Heart left ventricle (tissue), 16 donors: ENCODE data around the gene RYR3. TPM values are rescaled to one million over a fixed set of nuclear protein-coding genes. Genes with fewer than 3 reads are reported as not detected.

Experiments
- ATAC-seq, 4 donors: fragments of 200-7000 bp; cut with Tn5 transposase; one replicate each; pipeline ENCODE4 v1.9.1; 2020 to 2022; ENCODE audit warnings: moderate library complexity in 4 of 4, mild to moderate bottlenecking in 3 of 4, moderate number of reproducible peaks in 1 of 4
- DNase-seq, 5 donors: peaks; one replicate each; pipeline ENCODE4 v3.0.0-alpha.2; 2020
- H3K27ac ChIP-seq, 12 donors: fragments of 200-600 bp; sonication (generic) in 4 of 12; one replicate each; pipeline versions ENCODE4 v1.5.0 to v1.8.0; 2016 to 2022; ENCODE audit warnings: mild to moderate bottlenecking in 2 of 12
- H3K27me3 ChIP-seq, 9 donors: fragments of 200-600 bp; sonication (generic) in 2 of 9; one replicate each; pipeline versions ENCODE4 v1.5.1 to v1.8.0; 2016 to 2022; ENCODE audit warnings: mild to moderate bottlenecking in 3 of 9
- H3K36me3 ChIP-seq, 9 donors: fragments of 200-600 bp; sonication (generic) in 2 of 9; one replicate each; pipeline versions ENCODE4 v1.5.0 to v1.8.0; 2018 to 2022; ENCODE audit warnings: mild to moderate bottlenecking in 2 of 9
- H3K4me1 ChIP-seq, 12 donors: fragments of 200-600 bp; sonication (generic) in 4 of 12; one replicate each; pipeline versions ENCODE4 v1.5.0 to v1.8.0; 2016 to 2022; ENCODE audit warnings: mild to moderate bottlenecking in 3 of 12
- H3K4me3 ChIP-seq, 12 donors: fragments of 200-600 bp; sonication (generic) in 4 of 12; one replicate each; pipeline versions ENCODE4 v1.5.0 to v1.8.0; 2017 to 2022; ENCODE audit warnings: mild to moderate bottlenecking in 9 of 12, moderate library complexity in 4 of 12
- H3K9me3 ChIP-seq, 12 donors: fragments of 200-600 bp; sonication (generic) in 4 of 12; one replicate each; pipeline versions ENCODE4 v1.5.0 to v1.8.0; 2016 to 2022; ENCODE audit warnings: mild to moderate bottlenecking in 1 of 12
- POLR2A ChIP-seq, 2 donors: fragments of 450-650 bp; IDR thresholded peaks; one replicate each; pipeline ENCODE4 v1.6.1; 2017; ENCODE audit warnings: antibody characterized with exemption in 2 of 2, mild to moderate bottlenecking in 2 of 2, moderate library complexity in 2 of 2
- WGBS, 4 donors: extraction: QIAGEN DNeasy Blood & Tissue Kit in 2 of 4; methylation state at CpG; one replicate each; pipeline versions ENCODE4 v1.1.5 to v1.1.7; 2013 to 2018; 5-methylcytosine and 5-hydroxymethylcytosine counted together
- intact Hi-C, 10 donors: fragments of 100-400 bp; cut with DNase I; formaldehyde crosslinking; loops; one replicate each; pipeline versions ENCODE4 v1.11.1 to v1.14.2; 2022
- polyA plus RNA-seq, 2 donors: library from polyadenylated mRNA; stranded (reverse); fragments of 200-250 nt; gene quantifications; one replicate each; pipeline ENCODE4 v1.2.3, GENCODE V29; 2013
- total RNA-seq, 9 donors: library from RNA; depleted of rRNA in 2 of 9; stranded (reverse); fragments of >200 nt in 2 of 9; fragmentation: NEBNext Ultra II Directional in 3 of 9; extraction: Animal tissue kit (Norgen Biotek cat#: 25700) in 3 of 9; gene quantifications; one replicate each; pipeline versions ENCODE4 v1.1.0 to v1.2.4, GENCODE V29; 2016 to 2023
- TF ChIP-seq, protein P1 (sequence below), 12 donors: fragments of 200-600 bp; sonication (generic) in 4 of 12; IDR thresholded peaks; one replicate each; pipeline versions ENCODE4 v1.5.0 to v1.8.0; 2018 to 2022; ENCODE audit warnings: antibody characterized with exemption in 12 of 12, mild to moderate bottlenecking in 5 of 12
- donor health status: ischemic (EF 13 %, LVEDD 7.1; RV severe dilation, severe dysfunction).
- donor health status: healthy with polysubstance abuse.
- donor health status: DM: no; HTN: yes; CAD: no.
- donor health status: DM: no; HTN: no; CAD: no.
- donor health status: ischemic (EF 25% LVEDD 6.9; RV normal size, moderate dysfunction).
- donor health status: ischemic (EF 25% LVEDD 5.7; RV mildly dilated, moderate dysfunction).
- donor health status: healthy.
- donor health status: DM: yes; HTN: yes; CAD: no.
- donor health status: ischemic (EF 35%, LVEDD 5.7; RV mildly dilated, moderate dysfunction).
- donor health status: nonischemic (EF 11% LVEDD 7.7; RV severe dilation, severe dysfunction).
- donor health status: DM: yes; HTN: yes; CAD: no.
- donor health status: PGD.
- donor health status: ischemic (EF 29% LVEDD 5.4; RV normal size, mild dysfunction).
- donor health status: nonischemic (EF 23%, LVEDD 6.1; RV moderate dilation, normal function).

Gene RYR3
- total and polyA plus RNA-seq, 11 donors, result 0.01 to 0.35 (median 0.23) TPM; not detected in 2

- Histone ChIP-seq H3K4me3 (no peak overlapping the region), H3K9me3 (peaks cover 0 to 24% (median 3%) of the 10 kb centered on the region in 12 donors), H3K27me3 (no peaks in the 10 kb centered on the region), H3K27ac (no peak overlapping the region), H3K4me1 (no peaks in the 10 kb centered on the region), H3K36me3 (no peaks in the 10 kb centered on the region)
- DNase-seq, result no peak
- ATAC-seq, result no peak
- intact Hi-C loops, result no loop called here
- TF ChIP-seq, protein P1, sequence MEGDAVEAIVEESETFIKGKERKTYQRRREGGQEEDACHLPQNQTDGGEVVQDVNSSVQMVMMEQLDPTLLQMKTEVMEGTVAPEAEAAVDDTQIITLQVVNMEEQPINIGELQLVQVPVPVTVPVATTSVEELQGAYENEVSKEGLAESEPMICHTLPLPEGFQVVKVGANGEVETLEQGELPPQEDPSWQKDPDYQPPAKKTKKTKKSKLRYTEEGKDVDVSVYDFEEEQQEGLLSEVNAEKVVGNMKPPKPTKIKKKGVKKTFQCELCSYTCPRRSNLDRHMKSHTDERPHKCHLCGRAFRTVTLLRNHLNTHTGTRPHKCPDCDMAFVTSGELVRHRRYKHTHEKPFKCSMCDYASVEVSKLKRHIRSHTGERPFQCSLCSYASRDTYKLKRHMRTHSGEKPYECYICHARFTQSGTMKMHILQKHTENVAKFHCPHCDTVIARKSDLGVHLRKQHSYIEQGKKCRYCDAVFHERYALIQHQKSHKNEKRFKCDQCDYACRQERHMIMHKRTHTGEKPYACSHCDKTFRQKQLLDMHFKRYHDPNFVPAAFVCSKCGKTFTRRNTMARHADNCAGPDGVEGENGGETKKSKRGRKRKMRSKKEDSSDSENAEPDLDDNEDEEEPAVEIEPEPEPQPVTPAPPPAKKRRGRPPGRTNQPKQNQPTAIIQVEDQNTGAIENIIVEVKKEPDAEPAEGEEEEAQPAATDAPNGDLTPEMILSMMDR (IDR thresholded peaks at IDR 0.05), result no peak
- no peak for TF ChIP-seq POLR2A (IDR thresholded peaks at IDR 0.05)
Observed at GRCh38 chr15:33710748-33711147, 400.0 kb downstream of the RYR3 start.

- DNase-seq (no peak), ATAC-seq (no peak)
- Histone ChIP-seq H3K27ac (no peak overlapping the region), H3K4me3 (no peak overlapping the region), H3K4me1 (no peaks in the 10 kb centered on the region), H3K27me3 (no peaks in the 10 kb centered on the region), H3K9me3 (peaks cover 0 to 9% (median 0%) of the 10 kb centered on the region in 12 donors), H3K36me3 (no peaks in the 10 kb centered on the region)
- 78 to 86% (median 82%) methylated on average over 5 of the region's 5 CpGs for WGBS, 4 donors
- intact Hi-C loops, result no loop called here
- TF ChIP-seq, protein P1 (IDR thresholded peaks at IDR 0.05), result no peak
- no peak for TF ChIP-seq POLR2A (IDR thresholded peaks at IDR 0.05)
Observed at GRCh38 chr15:33716025-33716424, 405.3 kb downstream of the RYR3 start.

DNA sequence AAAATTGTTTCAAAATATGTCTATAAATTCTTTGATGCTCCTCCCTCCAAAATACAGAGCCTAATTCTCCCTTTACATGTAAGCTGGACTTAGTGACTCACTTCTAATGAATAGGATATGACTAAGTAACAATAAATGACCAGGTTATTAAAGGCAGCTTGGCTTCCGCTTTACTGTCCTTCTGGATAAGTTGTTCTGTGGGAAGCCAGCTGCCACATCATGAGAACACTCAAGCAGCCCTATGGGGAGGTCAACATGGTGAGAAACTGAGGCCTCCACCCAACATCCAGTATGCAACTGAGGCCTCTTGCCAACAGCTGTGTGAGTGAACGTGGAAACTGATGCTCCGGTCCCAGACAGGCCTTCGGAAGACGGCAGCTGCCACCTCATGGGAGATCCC lies 410.2 kb downstream of the RYR3 start:
- no peak for ATAC-seq
- WGBS, 4 donors, result 86 to 91% (median 88%) methylated on average over 5 of the region's 5 CpGs
- H3K27ac ChIP-seq, result no peak overlapping the region
- no peaks in the 10 kb centered on the region for H3K4me1 ChIP-seq
- no peaks in the 10 kb centered on the region for H3K9me3 ChIP-seq
- no peak for DNase-seq
- H3K36me3 ChIP-seq, result no peaks in the 10 kb centered on the region
- no peak overlapping the region for H3K4me3 ChIP-seq
- TF ChIP-seq POLR2A (IDR thresholded peaks at IDR 0.05), result no peak
- TF ChIP-seq, protein P1 (IDR thresholded peaks at IDR 0.05), result no peak
- intact Hi-C loops, result no loop called here
- H3K27me3 ChIP-seq, result no peaks in the 10 kb centered on the region

DNA sequence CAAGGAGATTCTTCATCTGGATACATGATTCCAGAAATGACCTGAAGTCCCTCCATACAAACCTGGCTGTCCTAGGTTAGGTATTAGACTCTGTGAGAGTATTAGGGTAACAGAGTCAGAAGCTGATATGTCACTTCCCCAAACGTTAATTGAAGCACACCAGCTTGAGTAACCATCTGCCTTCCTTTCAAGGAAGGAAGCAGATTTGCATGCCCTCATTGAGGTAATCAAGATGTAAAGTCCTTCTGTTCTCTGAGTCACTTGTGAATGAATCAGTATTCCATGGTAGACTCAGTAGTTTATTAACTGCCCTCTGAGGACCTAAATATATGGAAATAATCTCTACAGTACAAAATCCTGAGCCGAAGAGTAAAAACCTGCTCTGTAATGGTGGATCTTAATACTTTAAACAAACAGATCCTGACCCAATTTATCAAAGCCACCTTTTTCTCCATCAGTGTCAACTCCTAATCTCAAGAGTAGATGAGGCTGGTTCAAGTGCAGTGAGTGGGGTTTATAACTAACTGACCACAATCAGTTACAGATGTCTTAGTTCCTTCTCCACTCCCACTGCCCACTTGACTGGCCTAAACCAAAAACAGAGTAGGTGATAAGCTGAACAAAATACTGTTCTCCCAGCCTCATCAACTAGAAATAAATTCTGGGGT lies 411.4 kb downstream of the RYR3 start:
- 52 to 67% (median 59%) methylated on average over 2 of the region's 2 CpGs for WGBS, 4 donors
- Histone ChIP-seq H3K4me1 (no peaks in the 10 kb centered on the region), H3K27ac (no peak overlapping the region), H3K27me3 (no peaks in the 10 kb centered on the region), H3K36me3 (no peaks in the 10 kb centered on the region), H3K9me3 (no peaks in the 10 kb centered on the region), H3K4me3 (no peak overlapping the region)
- no peak for DNase-seq
- ATAC-seq, result no peak
- intact Hi-C loops, result no loop called here
- TF ChIP-seq, protein P1 (IDR thresholded peaks at IDR 0.05), result no peak
- no peak for TF ChIP-seq POLR2A (IDR thresholded peaks at IDR 0.05)
